HG03066 (cell line): ENCODE data around the gene RGS14.
"Not testable (repeated sequence)": the region's sequence is repeated elsewhere in the genome, so short reads cannot be mapped to it uniquely, and the experiment has no call there.

Experiments used
- ATAC-seq: cut with Tn5 transposase; IDR thresholded peaks from one replicate; pipeline ENCODE4 v1.9.1; 2021; ENCODE audit warnings: low read depth; ENCODE audit not compliant: unreplicated experiment

Gene RGS14

GRCh38 chr5:177375516-177375915, 17.8 kb downstream of the RGS14 start:
- not testable (repeated sequence) for ATAC-seq

- no peak for ATAC-seq
These were observed 18.4 kb downstream of the RGS14 start for GRCh38 chr5:177376107-177376506.

GRCh38 chr5:177377851-177378776, 20.4 kb downstream of the RGS14 start:
- no peak for ATAC-seq

- ATAC-seq = no peak
These were observed 21.5 kb downstream of the RGS14 start for GRCh38 chr5:177378884-177379883.

DNA sequence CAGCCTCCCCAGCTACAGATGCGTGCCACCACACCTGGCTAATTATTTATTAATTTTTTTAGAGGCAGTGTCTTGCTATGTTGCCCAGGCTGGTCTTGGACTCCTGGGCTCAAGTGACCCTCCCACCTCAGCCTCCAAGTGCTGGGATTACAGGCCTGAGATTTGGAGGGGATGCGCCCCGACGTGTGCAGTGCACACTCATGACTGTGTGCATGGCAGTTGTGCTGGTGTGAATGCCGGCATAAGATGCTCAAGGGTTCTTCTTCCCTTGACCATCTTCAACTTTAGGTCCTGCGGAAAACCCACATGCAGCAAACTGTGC, 23.0 kb downstream of the RGS14 start:
- ATAC-seq = no peak

DNA sequence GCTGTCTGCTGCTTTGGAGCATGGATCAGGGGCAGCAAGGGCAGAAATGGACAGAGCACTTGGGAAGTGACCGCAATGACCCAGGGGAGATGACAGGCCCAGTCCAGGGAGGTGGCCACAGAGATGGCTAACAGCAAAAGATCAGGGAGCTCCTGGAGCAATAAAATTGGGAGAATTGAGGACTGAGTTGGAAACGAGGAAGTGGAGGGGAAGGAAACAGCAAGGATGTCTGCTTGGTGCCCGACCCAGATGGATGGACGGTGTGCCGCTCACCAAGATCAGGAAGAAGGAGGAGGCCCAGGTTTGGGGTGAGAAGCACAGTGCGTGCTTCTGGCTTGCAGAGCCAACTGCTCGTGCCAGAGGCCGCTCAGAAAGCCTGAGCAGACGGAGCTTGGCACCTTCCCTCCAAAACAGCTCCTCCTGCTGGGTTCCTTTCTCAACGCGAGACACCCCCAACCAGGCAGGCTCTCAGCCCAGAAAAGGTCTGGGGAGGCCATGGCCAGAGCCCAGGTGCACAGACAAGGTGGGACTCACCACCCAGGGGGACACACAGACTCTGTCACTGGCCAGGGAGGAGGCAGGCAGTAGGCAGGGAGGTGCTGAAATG, 24.8 kb downstream of the RGS14 start:
- no peak for ATAC-seq

- no peak for ATAC-seq
These were observed 25.5 kb downstream of the RGS14 start for GRCh38 chr5:177383181-177383580.

DNA sequence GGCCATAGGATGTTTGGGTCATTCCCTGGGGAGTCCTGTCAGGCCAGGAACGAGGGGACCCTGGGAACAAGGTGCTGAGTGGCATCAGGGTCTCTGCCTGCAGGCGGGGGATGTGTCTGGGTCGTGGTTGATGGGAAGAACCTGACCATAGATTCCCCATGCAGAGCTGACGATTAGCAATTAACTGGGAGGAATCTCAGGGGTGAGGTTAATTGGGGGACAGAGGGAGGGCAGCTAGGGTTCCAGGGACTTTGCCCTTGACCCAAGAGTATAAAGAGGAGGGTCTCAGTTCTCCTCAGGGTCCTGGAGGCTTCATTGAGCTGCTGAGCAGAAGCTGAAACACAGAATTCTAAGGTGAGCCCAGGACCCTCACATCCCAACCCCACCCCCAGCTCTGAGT, 26.4 kb downstream of the RGS14 start, which contains the start of gene SLC34A1:
TSS of gene SLC34A1 (plus strand) at position 301 of the 400 bp plus-strand sequence. CDS start 1,308 bp downstream, outside the sequence.
- ATAC-seq = no peak

DNA sequence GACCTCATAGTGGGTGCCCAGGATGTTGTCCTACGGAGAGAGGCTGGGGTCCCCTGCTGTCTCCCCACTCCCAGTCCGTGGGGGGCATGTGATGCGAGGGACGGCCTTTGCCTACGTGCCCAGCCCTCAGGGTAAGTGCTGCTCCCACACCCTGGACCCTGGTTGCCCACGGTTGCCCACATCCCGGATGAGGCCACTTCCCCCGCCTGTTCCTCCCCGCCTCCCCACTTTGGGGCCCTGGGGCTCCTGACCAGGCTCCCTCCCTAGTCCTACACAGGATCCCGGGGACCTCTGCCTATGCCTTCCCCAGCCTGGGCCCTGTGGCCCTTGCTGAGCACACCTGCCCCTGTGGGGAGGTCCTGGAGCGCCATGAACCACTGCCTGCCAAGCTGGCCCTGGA, 28.0 kb downstream of the RGS14 start:
- ATAC-seq = no peak

- ATAC-seq = no peak
These were observed 28.8 kb downstream of the RGS14 start for GRCh38 chr5:177386542-177386941.

DNA sequence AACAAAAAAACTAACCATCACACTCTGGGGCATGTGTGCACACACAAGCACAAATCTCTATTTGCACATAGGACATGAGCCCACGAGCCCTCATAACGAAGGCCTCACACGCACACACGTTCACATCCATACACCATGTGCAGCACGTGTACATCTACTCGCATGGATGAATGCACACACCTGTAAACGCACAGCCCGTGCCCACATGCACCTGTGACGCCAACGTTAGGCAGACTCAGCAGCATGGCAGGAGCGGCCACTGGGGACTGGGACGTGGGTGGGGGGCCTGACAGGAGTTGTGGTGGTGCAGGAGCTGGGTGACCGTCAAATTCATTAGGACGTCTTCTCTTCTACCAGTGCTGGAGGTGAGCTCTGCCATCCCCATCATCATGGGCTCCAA, 29.7 kb downstream of the RGS14 start:
- ATAC-seq = no peak

GRCh38 chr5:177388521-177389052, 30.9 kb downstream of the RGS14 start:
- ATAC-seq = no peak

DNA sequence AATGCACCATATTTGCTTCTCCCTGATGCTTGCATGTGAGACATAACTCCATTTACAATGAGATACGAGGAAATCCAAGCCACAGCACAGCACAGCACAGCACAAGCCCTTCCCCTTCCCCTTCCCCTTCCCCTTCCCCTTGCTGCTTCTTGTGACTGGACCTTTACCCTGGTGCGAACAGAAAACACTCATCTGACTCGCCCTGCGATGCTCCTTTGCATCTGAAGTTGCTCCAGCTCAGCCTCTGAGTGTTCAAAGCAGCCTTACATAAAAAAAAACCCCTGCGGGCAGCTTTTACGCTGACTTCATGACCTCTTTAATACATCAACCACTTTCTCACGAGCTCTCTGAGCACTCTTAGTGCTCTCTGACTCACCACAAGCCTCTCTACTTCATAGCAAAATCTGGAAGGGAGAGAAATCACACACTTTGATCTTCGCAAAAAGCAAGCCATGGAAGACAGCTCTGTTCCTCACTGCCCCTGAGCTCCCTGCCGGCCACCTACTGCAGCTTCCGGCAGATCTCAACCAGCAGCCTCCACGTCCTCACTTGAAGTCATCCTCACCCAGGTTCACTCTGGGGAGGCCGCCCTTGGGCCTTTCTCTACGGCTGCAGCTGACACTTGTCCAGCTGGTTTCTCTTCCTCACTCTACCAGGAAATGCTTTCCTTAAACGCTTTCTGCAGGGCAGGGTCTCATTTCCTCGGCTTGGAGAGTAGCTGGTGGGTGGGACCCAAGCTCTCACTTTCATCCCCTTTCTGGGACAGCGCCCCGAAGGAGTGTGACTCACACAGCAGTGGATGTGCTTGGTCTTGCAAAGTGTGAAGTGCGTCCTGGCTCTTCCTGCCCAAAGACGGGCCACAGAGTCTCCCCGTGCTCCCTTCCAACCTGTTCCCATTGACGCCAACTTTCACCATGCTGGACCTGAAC, 31.8 kb downstream of the RGS14 start:
- no peak for ATAC-seq

DNA sequence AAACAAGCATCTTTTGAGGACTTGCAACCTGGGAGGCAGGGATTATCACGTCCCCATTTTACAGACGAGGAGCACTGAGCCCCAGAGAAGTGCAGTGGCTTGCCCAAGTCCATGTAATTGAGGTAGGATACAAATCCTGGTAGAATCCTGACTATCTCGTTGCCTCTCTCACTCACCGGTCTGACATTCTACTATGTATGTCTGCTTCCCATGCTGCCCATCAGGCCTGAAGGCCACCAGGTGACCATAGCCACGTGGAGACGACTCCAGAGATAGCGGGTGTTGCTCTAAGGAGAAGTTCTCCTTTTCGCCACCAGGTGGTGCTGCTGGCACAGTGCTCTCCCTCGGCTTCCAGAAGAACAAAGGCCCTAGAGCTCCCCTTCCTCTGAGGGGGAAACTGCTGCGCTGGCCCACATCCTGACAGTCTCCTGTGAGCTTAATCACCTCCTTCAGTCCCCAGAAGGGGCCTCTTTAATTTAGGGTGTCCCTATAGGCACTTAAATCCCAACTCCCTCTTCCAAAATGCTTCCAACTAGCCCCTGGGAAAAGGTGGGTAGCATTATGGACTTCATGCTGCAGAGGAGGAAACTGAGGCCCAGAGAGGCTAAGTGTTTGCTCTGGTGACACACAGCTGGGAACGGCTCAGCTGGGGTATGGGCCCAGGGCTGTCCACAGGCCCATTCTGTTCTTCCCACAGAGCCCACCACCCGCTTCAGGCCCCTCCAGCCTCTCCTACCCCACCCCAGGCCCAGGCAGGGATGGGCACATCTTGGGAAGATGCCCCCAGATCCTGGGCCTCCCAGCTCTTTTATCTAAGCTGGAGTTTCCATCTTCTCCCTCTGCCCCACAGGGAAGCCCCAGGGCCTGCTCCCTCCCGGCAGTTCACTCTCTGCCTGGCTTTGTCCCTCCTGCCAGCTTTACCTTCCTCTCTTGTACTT, 32.9 kb downstream of the RGS14 start:
- ATAC-seq = peak; percentile 67

DNA sequence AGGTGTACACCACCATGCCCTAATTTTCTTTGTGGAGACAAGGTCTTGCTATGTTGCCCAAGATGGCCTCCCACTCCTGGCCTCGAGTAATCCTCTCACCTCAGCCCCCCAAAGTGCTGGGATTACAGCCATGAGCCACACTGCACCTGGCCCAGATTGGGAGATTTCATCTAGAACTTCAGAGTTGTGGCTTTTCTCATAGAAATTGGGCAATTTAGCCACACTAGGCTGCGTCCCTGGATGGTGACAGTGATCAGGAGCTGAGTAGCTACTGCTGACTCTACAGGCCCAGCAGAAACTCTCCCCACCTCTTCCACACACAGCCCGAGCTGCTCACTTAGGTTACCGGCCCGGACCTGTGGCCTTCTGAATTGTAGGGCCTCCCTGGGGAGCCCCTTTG, 35.0 kb downstream of the RGS14 start:
- ATAC-seq = no peak

- no peak for ATAC-seq
These were observed 35.6 kb downstream of the RGS14 start for GRCh38 chr5:177393206-177393765.

- ATAC-seq = no peak
These were observed 36.3 kb downstream of the RGS14 start for GRCh38 chr5:177393990-177394389.

GRCh38 chr5:177396078-177396477, 38.4 kb downstream of the RGS14 start:
- ATAC-seq = no peak
